Muscle layer of duodenum (tissue), 2 donors: ENCODE measurements around the gene UBL4A.
A peak's percentile ranks its signal among the peaks of the same experiment; 100 is the strongest.

ENCODE experiments used
- H3K27ac ChIP-seq: one replicate; pipeline ENCODE4 v1.7.0; 2013; ENCODE audit warnings: mild to moderate bottlenecking, low read length
- H3K27me3 ChIP-seq: one replicate; pipeline ENCODE4 v1.7.0; 2013; ENCODE audit warnings: low read depth, mild to moderate bottlenecking, control low read depth, low read length
- H3K36me3 ChIP-seq, 2 donors: one replicate each; pipeline ENCODE4 v1.7.0; 2013; ENCODE audit warnings: low read length in 2 of 2, control low read depth in 1 of 2, mild to moderate bottlenecking in 1 of 2; ENCODE audit not compliant: insufficient read depth in 2 of 2, control insufficient read depth in 1 of 2
- H3K4me1 ChIP-seq, 2 donors: one replicate each; pipeline ENCODE4 v1.7.0; 2013; ENCODE audit warnings: low read length in 2 of 2, mild to moderate bottlenecking in 2 of 2, control low read depth in 1 of 2, moderate library complexity in 1 of 2; ENCODE audit not compliant: insufficient read depth in 2 of 2, control insufficient read depth in 1 of 2
- H3K4me3 ChIP-seq, 2 donors: one replicate each; pipeline ENCODE4 v1.7.0; 2013; ENCODE audit warnings: low read length in 2 of 2, low read depth in 1 of 2, mild to moderate bottlenecking in 1 of 2
- H3K9me3 ChIP-seq, 2 donors: one replicate each; pipeline ENCODE4 v1.7.0; 2013; ENCODE audit warnings: low read length in 2 of 2, control low read depth in 1 of 2, mild to moderate bottlenecking in 1 of 2; ENCODE audit not compliant: control insufficient read depth in 1 of 2
- donor health status: healthy.

The UBL4A gene

DNA sequence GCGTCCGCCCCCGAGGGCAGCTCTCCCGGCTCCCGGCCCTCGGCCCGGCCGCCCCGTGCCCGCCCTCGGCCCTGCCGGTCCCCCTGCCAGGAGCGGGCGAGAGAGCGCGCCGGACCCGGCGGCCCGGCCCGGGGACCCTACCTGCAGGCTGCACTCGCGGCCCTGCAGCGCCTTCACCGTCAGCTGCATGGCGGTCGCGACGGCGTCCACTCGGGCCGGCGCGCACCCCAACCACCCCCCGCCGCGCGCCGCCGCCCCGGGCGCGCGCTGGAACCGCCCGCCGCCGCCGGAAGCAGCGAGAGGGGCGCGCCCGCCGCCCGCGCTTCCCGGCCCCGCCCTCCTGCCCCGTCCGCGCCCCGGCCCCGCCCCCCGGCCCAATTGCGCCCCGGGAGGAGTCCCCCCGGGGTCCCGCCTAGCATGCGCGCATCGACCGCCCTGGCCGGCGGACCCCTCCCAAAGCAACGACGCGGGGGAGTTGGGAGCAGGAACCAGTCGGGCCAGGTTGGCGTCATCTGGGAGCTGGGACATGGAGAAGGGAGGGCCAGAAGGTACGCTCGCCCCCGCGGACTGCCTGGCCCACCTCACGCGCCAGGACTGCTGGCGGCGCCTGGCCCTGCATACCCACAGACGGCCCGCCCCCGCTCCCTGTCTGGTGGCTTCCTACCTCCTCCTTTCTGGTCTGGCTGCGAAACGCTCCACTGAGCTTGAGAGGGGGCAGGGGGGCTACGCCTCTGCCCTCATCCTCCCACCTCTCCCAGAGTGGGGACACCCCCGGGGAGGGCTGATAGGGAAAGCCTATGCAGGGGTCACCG lies at the start of gene UBL4A:
UBL4A (minus strand) TSS at position 220 of the 812 bp plus-strand sequence; CDS start at position 189, 31 bp downstream.
- no peaks in the 10 kb centered on the region for H3K9me3 ChIP-seq
- H3K27me3 ChIP-seq = no peaks in the 10 kb centered on the region
- H3K4me1 ChIP-seq = peaks cover 5 to 35% of the 10 kb centered on the region in 2 donors
- H3K36me3 ChIP-seq = peaks cover 0 to 8% of the 10 kb centered on the region in 2 donors
- H3K4me3 ChIP-seq = peak within 1 kb of the TSS; percentile 21 to 64
- no peak within 1 kb of the TSS for H3K27ac ChIP-seq

DNA sequence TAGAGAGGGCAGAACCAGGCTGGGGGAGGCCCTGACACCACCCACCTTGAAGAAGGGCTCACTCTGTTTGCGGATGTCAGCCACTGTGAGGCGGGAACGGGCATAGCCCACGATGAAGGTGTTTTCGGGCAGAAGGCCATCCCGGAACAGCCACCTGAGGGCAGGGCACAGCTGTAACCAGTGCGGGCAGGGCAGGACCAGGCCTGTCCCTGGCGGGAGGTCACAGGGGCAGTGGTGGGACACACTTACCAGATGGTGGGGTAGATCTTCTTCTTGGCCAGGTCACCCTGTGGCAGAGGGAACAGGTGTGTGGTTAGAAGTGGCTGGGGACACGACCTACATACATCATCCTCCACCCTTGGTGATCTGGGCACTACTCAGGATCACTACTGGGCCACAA lies 49.5 kb upstream of the UBL4A start:
- H3K4me3 ChIP-seq = no peak overlapping the region
- no peaks in the 10 kb centered on the region for H3K27me3 ChIP-seq
- H3K9me3 ChIP-seq = no peaks in the 10 kb centered on the region
- H3K4me1 ChIP-seq = peaks cover 0 to 5% of the 10 kb centered on the region in 2 donors
- no peak overlapping the region for H3K27ac ChIP-seq
- peaks cover 0 to 19% of the 10 kb centered on the region in 2 donors for H3K36me3 ChIP-seq

DNA sequence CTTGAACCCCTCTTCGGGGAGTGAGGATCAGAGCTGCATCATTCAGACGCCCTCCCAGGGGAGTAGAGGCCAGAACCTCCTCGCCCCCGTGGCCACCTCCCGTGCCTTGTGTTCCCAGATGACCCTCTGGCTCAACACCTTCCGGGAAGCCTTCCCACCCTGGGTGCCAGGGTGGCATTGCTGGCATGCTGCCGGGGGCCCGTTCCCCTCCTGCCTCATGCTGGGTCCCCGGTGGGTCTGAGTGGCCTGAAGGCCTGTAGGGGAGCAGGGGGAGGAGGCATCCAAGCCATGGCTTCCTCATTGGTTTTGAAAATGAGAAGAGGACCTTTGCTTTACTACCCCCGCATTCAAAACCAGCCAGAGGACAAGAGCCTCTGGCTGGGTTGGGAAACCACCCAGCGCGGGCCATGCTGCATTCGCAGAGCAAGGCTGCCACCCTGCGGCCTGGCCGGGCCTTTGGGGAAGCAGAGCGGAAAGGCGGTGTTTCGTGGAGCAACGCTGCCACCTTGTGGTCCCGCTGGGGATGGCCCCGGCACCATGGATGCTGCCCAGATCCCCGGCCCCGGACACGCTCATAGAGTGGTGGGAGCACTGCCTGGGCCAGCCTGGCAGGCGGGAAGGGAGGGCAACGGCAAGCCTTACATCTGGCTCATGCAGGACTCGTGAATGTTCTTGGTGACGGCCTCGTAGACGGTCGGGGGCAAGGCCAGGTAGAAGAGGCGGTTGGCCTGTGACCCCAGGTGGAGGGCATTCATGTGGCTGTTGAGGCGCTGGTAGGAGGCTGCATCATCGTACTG lies 48.3 kb upstream of the UBL4A start:
- Histone ChIP-seq H3K4me1 (peaks cover 0 to 5% of the 10 kb centered on the region in 2 donors), H3K9me3 (no peaks in the 10 kb centered on the region), H3K4me3 (no peak overlapping the region), H3K36me3 (peaks cover 0 to 19% of the 10 kb centered on the region in 2 donors), H3K27ac (no peak overlapping the region), H3K27me3 (no peaks in the 10 kb centered on the region)

DNA sequence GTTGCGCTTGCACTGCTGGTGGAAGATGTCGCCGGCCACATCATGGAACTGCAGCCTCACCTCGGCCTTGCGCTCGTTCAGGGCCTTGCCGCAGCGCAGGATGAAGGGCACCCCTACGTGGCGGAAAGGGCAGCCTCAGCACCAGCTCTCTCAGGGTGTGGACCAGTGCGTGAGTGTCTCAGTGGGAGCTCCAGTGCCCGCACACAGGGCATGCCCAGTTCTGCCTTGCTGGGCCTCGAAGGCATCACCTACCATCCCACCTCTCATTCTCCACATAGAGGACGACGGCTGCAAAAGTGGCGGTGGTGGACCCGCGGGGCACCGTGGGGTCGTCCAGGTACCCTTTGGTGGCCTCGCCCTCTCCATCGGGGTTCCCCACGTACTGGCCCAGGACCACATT lies 46.3 kb upstream of the UBL4A start:
- peaks cover 0 to 19% of the 10 kb centered on the region in 2 donors for H3K36me3 ChIP-seq
- H3K4me3 ChIP-seq = no peak overlapping the region
- H3K27ac ChIP-seq = no peak overlapping the region
- no peaks in the 10 kb centered on the region for H3K27me3 ChIP-seq
- no peaks in the 10 kb centered on the region for H3K9me3 ChIP-seq
- peaks cover 0 to 5% of the 10 kb centered on the region in 2 donors for H3K4me1 ChIP-seq

DNA sequence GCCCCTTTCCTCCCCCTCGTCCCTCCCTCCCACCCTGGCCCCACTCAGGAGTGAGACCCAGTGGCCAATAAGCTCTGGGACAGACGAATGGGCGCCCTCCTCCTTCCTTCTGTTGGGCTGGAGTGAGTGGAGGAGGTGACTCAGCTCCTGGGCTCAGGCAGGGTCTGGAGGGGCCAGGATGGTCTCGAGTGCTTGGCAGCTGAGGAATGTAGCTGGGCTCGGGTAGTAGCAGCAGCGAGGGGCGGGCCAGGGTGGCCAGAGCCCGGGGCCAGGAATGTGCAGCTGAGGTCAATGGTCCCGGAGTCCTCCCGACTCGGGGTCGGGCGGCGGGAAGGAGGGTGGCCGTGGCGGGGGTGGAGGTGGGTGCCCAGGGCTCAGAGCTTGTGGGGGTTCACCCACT lies 45.2 kb upstream of the UBL4A start:
- no peaks in the 10 kb centered on the region for H3K27me3 ChIP-seq
- no peak overlapping the region for H3K4me3 ChIP-seq
- no peak overlapping the region for H3K27ac ChIP-seq
- H3K4me1 ChIP-seq = peaks cover 0 to 9% of the 10 kb centered on the region in 2 donors
- H3K36me3 ChIP-seq = peaks cover 0 to 19% of the 10 kb centered on the region in 2 donors
- no peaks in the 10 kb centered on the region for H3K9me3 ChIP-seq

DNA sequence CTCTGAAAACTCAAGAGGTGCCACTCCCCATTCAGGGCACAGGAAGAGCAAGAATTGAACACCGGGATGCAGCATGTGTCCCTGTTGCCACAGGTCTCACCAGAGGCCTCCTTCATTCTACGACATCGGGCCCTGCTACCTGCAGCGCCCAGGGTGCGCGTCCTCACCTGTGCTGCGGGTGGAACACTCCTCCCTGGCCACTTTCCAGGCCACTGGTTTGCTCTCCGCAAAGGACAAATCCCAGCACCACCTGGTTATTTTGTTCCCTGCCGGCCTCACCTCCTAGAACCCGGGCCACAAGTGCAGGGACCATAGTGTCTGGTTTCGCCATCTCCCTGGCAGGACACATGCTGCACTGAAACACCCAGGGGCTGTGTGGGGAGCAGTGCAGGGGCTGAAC lies 43.9 kb upstream of the UBL4A start:
- Histone ChIP-seq H3K4me1 (peaks cover 0 to 9% of the 10 kb centered on the region in 2 donors), H3K27ac (no peak overlapping the region), H3K9me3 (no peaks in the 10 kb centered on the region), H3K36me3 (peaks cover 0 to 13% of the 10 kb centered on the region in 2 donors), H3K4me3 (no peak overlapping the region), H3K27me3 (no peaks in the 10 kb centered on the region)

DNA sequence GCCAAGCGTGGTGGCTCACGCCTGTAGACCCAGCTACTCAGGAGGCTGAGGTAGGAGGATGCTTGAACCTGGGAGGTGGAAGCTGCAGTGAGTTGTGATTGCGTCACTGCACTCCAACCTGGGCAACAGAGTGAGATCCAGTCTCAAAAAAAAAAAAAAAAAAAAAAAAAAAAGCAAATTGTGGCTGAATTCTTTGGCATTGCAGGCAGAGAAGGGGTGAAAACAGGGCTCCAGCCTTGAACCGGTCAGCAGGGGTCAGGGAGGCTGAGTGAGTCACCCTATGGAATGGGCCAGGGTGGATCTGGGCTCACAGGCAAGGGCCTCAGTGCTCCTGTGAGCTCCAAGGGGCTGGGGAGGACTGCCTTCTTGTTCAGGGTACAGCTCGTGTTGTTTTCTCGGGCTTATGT lies 42.8 kb upstream of the UBL4A start:
- Histone ChIP-seq H3K27me3 (no peaks in the 10 kb centered on the region), H3K4me3 (no peak overlapping the region), H3K4me1 (peaks cover 0 to 4% of the 10 kb centered on the region in 2 donors), H3K36me3 (peaks cover 0 to 9% of the 10 kb centered on the region in 2 donors), H3K27ac (no peak overlapping the region), H3K9me3 (no peaks in the 10 kb centered on the region)

DNA sequence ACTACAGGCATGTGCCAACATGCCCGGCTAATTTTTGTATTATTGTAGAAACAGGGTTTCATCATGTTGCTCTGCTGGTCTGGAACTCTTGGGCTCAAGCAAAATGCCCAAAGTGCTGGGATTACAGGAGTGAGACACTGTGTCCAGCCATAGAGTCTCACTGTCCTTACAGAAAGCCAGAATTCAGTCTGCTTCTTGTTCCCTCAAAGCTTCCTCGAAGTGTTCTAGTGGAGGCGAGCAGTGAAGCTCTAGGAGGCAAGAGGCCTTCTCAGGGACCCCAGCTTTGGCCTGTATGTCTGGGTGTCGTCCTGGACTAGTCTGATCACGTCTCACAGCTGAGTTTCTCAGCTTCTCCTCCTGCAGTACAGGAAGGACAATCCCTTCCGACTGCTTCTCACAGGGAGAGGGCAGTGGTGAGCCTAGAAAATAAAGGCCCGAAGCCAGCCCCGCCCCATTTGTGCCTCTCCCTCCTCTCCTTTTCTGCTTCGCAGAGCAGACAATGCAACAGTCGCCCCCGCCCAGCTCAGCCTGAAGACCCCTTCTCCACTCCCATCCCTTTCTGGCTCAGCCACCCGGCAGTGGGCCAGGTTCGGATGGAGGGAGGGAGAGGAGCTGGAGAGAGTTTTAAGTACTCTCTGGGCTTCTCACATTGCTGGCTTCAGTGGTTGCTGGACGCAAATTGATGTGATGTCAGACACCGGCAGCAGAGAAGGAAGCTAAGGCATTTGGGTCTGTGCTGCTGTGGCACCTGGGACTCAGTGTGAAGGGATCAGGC lies 40.7 kb upstream of the UBL4A start:
- Histone ChIP-seq H3K4me3 (peak overlapping the region in 1 of 2 donors; percentile 64), H3K27me3 (no peaks in the 10 kb centered on the region), H3K36me3 (peaks cover 0 to 1% of the 10 kb centered on the region in 2 donors), H3K4me1 (peaks cover 0 to 4% of the 10 kb centered on the region in 2 donors), H3K9me3 (no peaks in the 10 kb centered on the region), H3K27ac (peak overlapping the region; percentile 56)

DNA sequence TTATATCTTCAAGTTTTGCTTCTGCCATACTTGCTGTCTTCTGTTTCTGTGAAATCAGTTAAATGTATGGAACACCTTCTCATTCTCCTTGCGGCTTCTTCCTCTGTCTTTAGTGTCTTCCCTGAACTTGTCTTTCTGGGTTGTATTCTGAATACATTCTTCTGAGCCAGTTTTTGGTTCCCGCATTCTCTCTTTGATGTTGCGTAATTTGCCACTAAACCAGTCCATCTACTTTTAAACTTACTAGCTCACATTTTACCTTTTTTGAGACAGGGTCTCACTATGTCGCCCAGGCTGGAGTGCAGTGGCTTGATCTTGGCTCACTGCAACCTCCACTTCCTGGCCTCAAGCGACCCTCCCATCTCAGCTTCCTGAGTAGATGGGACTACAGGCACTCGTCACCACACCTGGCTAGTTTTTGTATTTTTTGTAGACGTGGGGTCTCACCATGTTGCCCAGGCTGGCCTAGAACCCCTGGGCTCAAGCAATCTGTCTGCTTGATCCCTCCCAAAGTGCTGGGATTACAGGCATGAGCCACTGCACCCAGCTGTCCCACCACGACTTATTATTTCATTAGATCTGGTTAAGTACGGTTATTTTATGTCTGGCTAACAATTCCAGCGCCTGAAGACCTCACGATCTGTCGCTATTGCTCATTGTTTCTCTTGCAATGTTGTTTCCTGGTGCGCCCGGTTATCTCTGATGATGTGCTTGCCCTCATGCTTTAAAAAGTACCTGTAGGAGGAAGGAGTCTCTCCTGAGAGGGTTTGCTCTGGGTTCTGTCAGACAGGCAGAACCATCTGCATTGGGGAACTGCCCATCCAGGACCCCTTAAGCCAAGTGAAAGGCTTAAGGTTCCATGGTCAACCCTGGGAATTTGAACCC lies 39.4 kb upstream of the UBL4A start:
- Histone ChIP-seq H3K4me3 (no peak overlapping the region), H3K27ac (no peak overlapping the region), H3K27me3 (no peaks in the 10 kb centered on the region)

DNA sequence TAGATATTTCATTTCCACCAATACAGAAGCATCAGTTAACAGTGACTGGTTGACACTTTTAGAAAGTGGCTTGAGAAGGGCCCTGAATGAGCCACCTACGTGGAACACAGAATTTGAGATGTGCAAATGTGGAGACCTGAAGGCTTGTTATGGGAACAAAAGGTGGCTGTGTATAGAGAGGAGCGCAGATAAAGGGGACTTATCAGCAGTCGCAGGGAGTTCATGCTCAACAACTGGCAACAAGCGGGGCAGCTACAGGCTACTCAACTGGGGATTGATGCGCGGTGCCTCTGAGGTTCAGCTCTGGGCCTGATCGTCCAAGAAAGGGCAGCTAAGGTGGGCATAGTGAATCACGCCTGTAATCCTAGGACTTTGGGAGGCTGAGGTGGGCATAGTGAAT lies 33.0 kb upstream of the UBL4A start:
- Histone ChIP-seq H3K4me3 (no peak overlapping the region), H3K36me3 (no peaks in the 10 kb centered on the region), H3K27ac (no peak overlapping the region), H3K27me3 (no peaks in the 10 kb centered on the region), H3K9me3 (no peaks in the 10 kb centered on the region), H3K4me1 (peaks cover 0 to 5% of the 10 kb centered on the region in 2 donors)

More for the DNA sequence above, 39.4 kb upstream of the UBL4A start:
- H3K4me1 ChIP-seq = peaks cover 0 to 4% of the 10 kb centered on the region in 2 donors
- no peaks in the 10 kb centered on the region for H3K9me3 ChIP-seq
- H3K36me3 ChIP-seq = no peaks in the 10 kb centered on the region
